ENCODE data around the gene TRIM24.

TRIM24 gene

GRCh38 chr7:138610671-138611170 lies 150.7 kb downstream of the TRIM24 start:
- no peak for FAIRE-seq

GRCh38 chr7:138613630-138614029 lies 153.6 kb downstream of the TRIM24 start:
- DNase-seq (ENCODE audit: insufficient read length, low spot score): no peak
- no peak for TF ChIP-seq POLR2A (IDR thresholded peaks at IDR 0.05; ENCODE audit: low read depth, low read length)
- FAIRE-seq: no peak

More at GRCh38 chr7:138610671-138611170, 150.7 kb downstream of the TRIM24 start:
- no peak for TF ChIP-seq POLR2A (IDR thresholded peaks at IDR 0.05; ENCODE audit: low read depth, low read length)
- DNase-seq (ENCODE audit: insufficient read length, low spot score): no peak

- FAIRE-seq (no peak), DNase-seq (ENCODE audit: insufficient read length, low spot score) (no peak)
- TF ChIP-seq POLR2A (IDR thresholded peaks at IDR 0.05; ENCODE audit: low read depth, low read length): no peak
These were observed 156.0 kb downstream of the TRIM24 start for GRCh38 chr7:138616085-138616484.

- FAIRE-seq: no peak
- TF ChIP-seq POLR2A (IDR thresholded peaks at IDR 0.05; ENCODE audit: low read depth, low read length): no peak
These were observed 158.4 kb downstream of the TRIM24 start for GRCh38 chr7:138618506-138618905.

GRCh38 chr7:138618933-138619332 lies 158.9 kb downstream of the TRIM24 start:
- DNase-seq (ENCODE audit: insufficient read length, low spot score): no peak
- no peak for TF ChIP-seq POLR2A (IDR thresholded peaks at IDR 0.05; ENCODE audit: low read depth, low read length)
- no peak for FAIRE-seq

More at GRCh38 chr7:138618506-138618905, 158.4 kb downstream of the TRIM24 start:
- DNase-seq (ENCODE audit: insufficient read length, low spot score): no peak

- DNase-seq (ENCODE audit: insufficient read length, low spot score): no peak
- FAIRE-seq: no peak
- no peak for TF ChIP-seq POLR2A (IDR thresholded peaks at IDR 0.05; ENCODE audit: low read depth, low read length)
These were observed 162.8 kb downstream of the TRIM24 start for GRCh38 chr7:138622841-138623240.

- DNase-seq (ENCODE audit: insufficient read length, low spot score) (no peak), FAIRE-seq (no peak)
- no peak for TF ChIP-seq POLR2A (IDR thresholded peaks at IDR 0.05; ENCODE audit: low read depth, low read length)
These were observed 165.2 kb downstream of the TRIM24 start for GRCh38 chr7:138625084-138625848.

- FAIRE-seq: no peak
- TF ChIP-seq POLR2A (IDR thresholded peaks at IDR 0.05; ENCODE audit: low read depth, low read length): no peak
- no peak for DNase-seq (ENCODE audit: insufficient read length, low spot score)
These were observed 165.8 kb downstream of the TRIM24 start for GRCh38 chr7:138625849-138626230.

GRCh38 chr7:138626846-138627245 lies 166.8 kb downstream of the TRIM24 start:
- TF ChIP-seq POLR2A (IDR thresholded peaks at IDR 0.05; ENCODE audit: low read depth, low read length): no peak
- DNase-seq (ENCODE audit: insufficient read length, low spot score) (no peak), FAIRE-seq (no peak)

- FAIRE-seq: no peak
- DNase-seq (ENCODE audit: insufficient read length, low spot score): no peak
- TF ChIP-seq POLR2A (IDR thresholded peaks at IDR 0.05; ENCODE audit: low read depth, low read length): no peak
These were observed 167.3 kb downstream of the TRIM24 start for GRCh38 chr7:138627361-138627760.

GRCh38 chr7:138630059-138630610 lies 170.1 kb downstream of the TRIM24 start:
- TF ChIP-seq POLR2A (IDR thresholded peaks at IDR 0.05; ENCODE audit: low read depth, low read length): no peak
- DNase-seq (ENCODE audit: insufficient read length, low spot score): no peak
- FAIRE-seq: no peak

GRCh38 chr7:138632384-138632783 lies 172.3 kb downstream of the TRIM24 start:
- no peak for TF ChIP-seq POLR2A (IDR thresholded peaks at IDR 0.05; ENCODE audit: low read depth, low read length)
- FAIRE-seq (no peak), DNase-seq (ENCODE audit: insufficient read length, low spot score) (no peak)

- DNase-seq (ENCODE audit: insufficient read length, low spot score) (no peak), FAIRE-seq (no peak)
- no peak for TF ChIP-seq POLR2A (IDR thresholded peaks at IDR 0.05; ENCODE audit: low read depth, low read length)
These were observed 173.0 kb downstream of the TRIM24 start for GRCh38 chr7:138632826-138633602.
